Panc1 (cell line): ENCODE measurements around the gene BTBD17.

Experiments used
- TF ChIP-seq, protein P1 (sequence below): fragments of 450-650 bp; IDR thresholded peaks from 2 replicates; pipeline ENCODE4 v1.5.1; 2017; ENCODE audit warnings: mild to moderate bottlenecking
- TF ChIP-seq, protein P2 (sequence below), 2 experiments: IDR thresholded peaks; 2 replicates each; pipeline ENCODE4 v1.6.1; 2011 to 2012; ENCODE audit warnings: low read depth in 2 of 2, control low read depth in 1 of 2, low read length in 1 of 2, mild to moderate bottlenecking in 1 of 2, moderate library complexity in 1 of 2; ENCODE audit not compliant: insufficient read depth in 1 of 2

DNA sequence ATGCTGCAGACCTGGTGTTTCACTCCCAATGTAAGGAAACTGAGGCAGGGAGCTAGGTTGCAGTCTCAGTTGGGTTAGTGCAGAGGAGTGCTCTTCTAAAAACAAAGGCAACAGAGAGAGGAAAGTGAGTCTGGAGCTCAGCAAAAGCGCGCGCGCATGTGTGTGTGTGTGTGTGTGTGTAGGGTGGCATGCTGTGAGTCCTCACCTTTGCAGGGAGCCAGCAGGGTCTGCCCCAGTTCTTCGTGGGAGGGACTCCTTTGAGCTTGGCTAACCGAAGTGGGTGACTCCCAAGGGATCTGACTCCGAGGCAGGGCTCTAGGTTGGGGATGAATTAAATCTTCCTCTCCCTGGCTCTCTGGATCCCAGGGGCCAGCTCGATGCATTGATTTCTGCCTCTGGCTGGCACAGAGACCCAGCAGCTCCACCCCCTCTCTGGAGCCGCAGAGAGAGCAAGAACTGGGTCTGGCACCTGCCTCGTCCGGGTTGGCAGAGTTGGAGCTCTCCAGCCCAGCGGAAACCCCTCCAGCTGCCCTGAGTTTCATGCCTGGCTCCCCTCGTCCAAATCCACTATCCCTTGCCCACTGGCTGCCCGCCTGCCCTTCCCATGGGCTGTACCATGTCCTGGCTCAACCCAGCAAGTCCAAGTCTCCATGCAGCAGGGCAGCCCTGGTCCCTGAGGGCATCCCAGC lies 1.3 kb upstream of the BTBD17 start:
- TF ChIP-seq, protein P1, sequence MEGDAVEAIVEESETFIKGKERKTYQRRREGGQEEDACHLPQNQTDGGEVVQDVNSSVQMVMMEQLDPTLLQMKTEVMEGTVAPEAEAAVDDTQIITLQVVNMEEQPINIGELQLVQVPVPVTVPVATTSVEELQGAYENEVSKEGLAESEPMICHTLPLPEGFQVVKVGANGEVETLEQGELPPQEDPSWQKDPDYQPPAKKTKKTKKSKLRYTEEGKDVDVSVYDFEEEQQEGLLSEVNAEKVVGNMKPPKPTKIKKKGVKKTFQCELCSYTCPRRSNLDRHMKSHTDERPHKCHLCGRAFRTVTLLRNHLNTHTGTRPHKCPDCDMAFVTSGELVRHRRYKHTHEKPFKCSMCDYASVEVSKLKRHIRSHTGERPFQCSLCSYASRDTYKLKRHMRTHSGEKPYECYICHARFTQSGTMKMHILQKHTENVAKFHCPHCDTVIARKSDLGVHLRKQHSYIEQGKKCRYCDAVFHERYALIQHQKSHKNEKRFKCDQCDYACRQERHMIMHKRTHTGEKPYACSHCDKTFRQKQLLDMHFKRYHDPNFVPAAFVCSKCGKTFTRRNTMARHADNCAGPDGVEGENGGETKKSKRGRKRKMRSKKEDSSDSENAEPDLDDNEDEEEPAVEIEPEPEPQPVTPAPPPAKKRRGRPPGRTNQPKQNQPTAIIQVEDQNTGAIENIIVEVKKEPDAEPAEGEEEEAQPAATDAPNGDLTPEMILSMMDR = no peak
- TF ChIP-seq, protein P2, sequence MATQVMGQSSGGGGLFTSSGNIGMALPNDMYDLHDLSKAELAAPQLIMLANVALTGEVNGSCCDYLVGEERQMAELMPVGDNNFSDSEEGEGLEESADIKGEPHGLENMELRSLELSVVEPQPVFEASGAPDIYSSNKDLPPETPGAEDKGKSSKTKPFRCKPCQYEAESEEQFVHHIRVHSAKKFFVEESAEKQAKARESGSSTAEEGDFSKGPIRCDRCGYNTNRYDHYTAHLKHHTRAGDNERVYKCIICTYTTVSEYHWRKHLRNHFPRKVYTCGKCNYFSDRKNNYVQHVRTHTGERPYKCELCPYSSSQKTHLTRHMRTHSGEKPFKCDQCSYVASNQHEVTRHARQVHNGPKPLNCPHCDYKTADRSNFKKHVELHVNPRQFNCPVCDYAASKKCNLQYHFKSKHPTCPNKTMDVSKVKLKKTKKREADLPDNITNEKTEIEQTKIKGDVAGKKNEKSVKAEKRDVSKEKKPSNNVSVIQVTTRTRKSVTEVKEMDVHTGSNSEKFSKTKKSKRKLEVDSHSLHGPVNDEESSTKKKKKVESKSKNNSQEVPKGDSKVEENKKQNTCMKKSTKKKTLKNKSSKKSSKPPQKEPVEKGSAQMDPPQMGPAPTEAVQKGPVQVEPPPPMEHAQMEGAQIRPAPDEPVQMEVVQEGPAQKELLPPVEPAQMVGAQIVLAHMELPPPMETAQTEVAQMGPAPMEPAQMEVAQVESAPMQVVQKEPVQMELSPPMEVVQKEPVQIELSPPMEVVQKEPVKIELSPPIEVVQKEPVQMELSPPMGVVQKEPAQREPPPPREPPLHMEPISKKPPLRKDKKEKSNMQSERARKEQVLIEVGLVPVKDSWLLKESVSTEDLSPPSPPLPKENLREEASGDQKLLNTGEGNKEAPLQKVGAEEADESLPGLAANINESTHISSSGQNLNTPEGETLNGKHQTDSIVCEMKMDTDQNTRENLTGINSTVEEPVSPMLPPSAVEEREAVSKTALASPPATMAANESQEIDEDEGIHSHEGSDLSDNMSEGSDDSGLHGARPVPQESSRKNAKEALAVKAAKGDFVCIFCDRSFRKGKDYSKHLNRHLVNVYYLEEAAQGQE (IDR thresholded peaks at IDR 0.05; ENCODE audit: insufficient read depth in 1 of 2, low read depth in 2 of 2, low read length in 1 of 2) = no peak
